ENCODE results near the gene MEIOC. TPM values are rescaled to one million over a fixed set of nuclear protein-coding genes. Genes with fewer than 3 reads are reported as not detected.
A peak's percentile ranks its signal among the peaks of the same experiment; 100 is the strongest.

The MEIOC gene
- total RNA-seq: not detected
- long read RNA-seq, partial matches to known transcripts: 0 of 1 reads
- long read RNA-seq, other reads (novel, unspliced or antisense): 1 of 1 reads

DNA sequence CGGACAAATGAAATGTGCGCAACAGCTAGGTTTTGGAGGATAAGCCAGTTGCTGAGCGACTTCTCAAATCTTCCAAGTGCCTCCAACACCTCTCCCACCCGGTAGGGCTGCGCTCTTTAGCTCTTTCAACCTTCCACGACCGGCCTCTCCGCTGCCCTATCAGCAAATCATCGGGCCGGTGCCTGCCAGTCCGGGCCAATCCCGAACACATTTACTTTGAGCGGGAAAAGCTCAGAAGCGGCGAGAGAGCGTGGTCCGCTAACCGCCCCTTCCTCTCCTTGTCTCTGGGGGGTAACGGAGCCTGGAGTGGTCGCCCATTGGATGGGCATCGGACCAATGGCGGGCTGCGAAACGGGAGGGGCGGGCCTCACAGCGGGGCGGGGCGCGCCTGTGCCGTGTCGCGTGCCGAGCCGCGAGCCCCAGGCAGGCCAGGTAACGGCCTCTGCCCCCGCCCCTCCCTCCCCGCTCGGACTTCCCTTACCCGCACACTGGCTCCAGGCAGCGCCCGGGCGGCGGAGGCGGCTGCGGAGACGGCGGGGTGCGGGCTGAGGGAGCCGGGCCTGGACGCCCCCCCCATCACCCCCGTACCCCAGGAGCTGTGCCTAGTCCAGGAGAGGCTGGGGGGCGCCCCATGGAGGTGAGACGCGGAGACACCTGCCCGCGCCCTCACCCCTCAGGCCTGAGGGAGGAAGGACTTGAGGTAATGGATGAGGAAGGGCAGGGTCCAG, at the start of gene MEIOC:
Gene MEIOC, plus strand, starts transcription at position 486 of the 728 bp plus-strand sequence. Its CDS starts 146 bp downstream, at position 632.
- peaks cover 0 to 8% of the 10 kb centered on the region in 2 donors for H3K27me3 ChIP-seq
- H3K9me3 ChIP-seq: no peaks in the 10 kb centered on the region
- ATAC-seq (peak in 2 of 4 donors; percentile 18 to 24), DNase-seq (no peak)
- no peak within 1 kb of the TSS for H3K4me3 ChIP-seq
- intact Hi-C loops (cut with DNase I): no loop called here
- H3K27ac ChIP-seq: no peak within 1 kb of the TSS
- no peaks in the 10 kb centered on the region for H3K4me1 ChIP-seq
- H3K36me3 ChIP-seq: no peaks in the 10 kb centered on the region
- TF ChIP-seq POLR2A (IDR thresholded peaks at IDR 0.05) (no peak), CTCF (IDR thresholded peaks at IDR 0.05) (no peak)
- 0% methylated on average over 3 of the region's 57 CpGs for WGBS (ENCODE audit: insufficient coverage, low coverage, low lambda C conversion rate, missing lambda C conversion rate)

GRCh38 chr17:44606658-44607057, 49.6 kb upstream of the MEIOC start:
- DNase-seq (no peak), ATAC-seq (no peak)
- Histone ChIP-seq H3K4me3 (no peak overlapping the region), H3K27ac (no peak overlapping the region), H3K4me1 (no peaks in the 10 kb centered on the region), H3K36me3 (no peaks in the 10 kb centered on the region), H3K27me3 (no peaks in the 10 kb centered on the region), H3K9me3 (no peaks in the 10 kb centered on the region)
- TF ChIP-seq POLR2A (IDR thresholded peaks at IDR 0.05) (no peak), CTCF (IDR thresholded peaks at IDR 0.05) (no peak)
- intact Hi-C loops (cut with DNase I): no loop called here
- 90% methylated on average over 11 of the region's 11 CpGs for WGBS (ENCODE audit: insufficient coverage, low coverage, low lambda C conversion rate, missing lambda C conversion rate)

GRCh38 chr17:44607836-44608690, 48.2 kb upstream of the MEIOC start:
- DNase-seq (no peak), ATAC-seq (peak in 1 of 4 donors; percentile 11)
- H3K27me3 ChIP-seq: no peaks in the 10 kb centered on the region
- no peak for TF ChIP-seq POLR2A (IDR thresholded peaks at IDR 0.05)
- TF ChIP-seq CTCF (IDR thresholded peaks at IDR 0.05): no peak
- intact Hi-C loops (cut with DNase I): no loop called here
- no peaks in the 10 kb centered on the region for H3K9me3 ChIP-seq
- no peaks in the 10 kb centered on the region for H3K4me1 ChIP-seq
- H3K4me3 ChIP-seq: no peak overlapping the region
- no peaks in the 10 kb centered on the region for H3K36me3 ChIP-seq
- no peak overlapping the region for H3K27ac ChIP-seq
- 78% methylated on average over 1 of the region's 10 CpGs for WGBS (ENCODE audit: insufficient coverage, low coverage, low lambda C conversion rate, missing lambda C conversion rate)

DNA sequence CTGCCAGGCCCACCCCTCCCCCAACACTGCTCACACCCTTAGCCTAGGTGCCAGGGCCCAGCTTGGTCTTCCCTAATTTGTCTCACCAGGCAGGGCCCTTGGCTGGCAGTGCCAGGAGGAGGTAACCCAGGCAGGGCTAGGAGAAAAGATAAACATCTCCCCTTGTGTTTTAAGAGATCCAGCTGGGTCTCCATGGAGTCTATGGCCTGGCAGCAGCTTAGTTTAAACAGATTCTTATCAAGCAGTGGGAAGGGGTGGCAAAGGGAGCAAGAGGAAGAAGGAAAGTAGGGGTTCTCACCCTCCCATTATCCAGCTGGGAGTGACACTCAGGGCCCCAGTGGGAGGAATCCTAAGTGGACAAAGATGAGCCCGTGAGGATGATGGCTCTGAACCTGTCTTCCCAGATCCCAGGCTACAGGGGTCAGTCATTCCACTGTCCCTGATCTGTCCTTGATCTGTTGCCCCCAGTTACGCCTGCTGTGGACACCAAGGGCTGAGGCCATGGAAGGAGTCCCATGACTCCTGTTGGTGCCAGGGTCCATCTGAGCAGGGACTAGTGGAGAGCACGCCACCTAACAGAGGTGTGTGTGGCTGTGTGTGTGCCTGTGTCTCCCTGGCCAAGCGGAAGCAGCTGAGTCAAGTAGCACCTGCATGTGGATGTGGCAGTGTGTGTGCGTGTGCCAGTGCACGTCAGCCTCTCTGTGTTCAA, 47.4 kb upstream of the MEIOC start:
- no peaks in the 10 kb centered on the region for H3K9me3 ChIP-seq
- H3K36me3 ChIP-seq: no peaks in the 10 kb centered on the region
- no peak overlapping the region for H3K4me3 ChIP-seq
- no CpG with 5 or more reads among the region's 6 CpGs for WGBS (ENCODE audit: insufficient coverage, low coverage, low lambda C conversion rate, missing lambda C conversion rate)
- no peaks in the 10 kb centered on the region for H3K27me3 ChIP-seq
- DNase-seq (no peak), ATAC-seq (no peak)
- no peaks in the 10 kb centered on the region for H3K4me1 ChIP-seq
- intact Hi-C loops (cut with DNase I): no loop called here
- TF ChIP-seq POLR2A (IDR thresholded peaks at IDR 0.05) (no peak), CTCF (IDR thresholded peaks at IDR 0.05) (no peak)
- no peak overlapping the region for H3K27ac ChIP-seq
